ENCODE results near the gene PDE9A. TPM values are rescaled to one million over a fixed set of nuclear protein-coding genes. Genes with fewer than 3 reads are reported as not detected.

Gene PDE9A
- total RNA-seq, 4 donors from 2014 or later: 29.2 to 68.4 (median 40.4) TPM

GRCh38 chr21:42632771-42633690 is 20.4 kb upstream of the PDE9A start:
- Histone ChIP-seq H3K27me3 (peaks cover 0 to 7% (median 0%) of the 10 kb centered on the region in 4 donors), H3K9me3 (no peaks in the 10 kb centered on the region), H3K27ac (replicated peaks in 1 of 4) (no peak overlapping the region), H3K4me3 (no peak overlapping the region), H3K4me1 (peaks cover 0 to 18% (median 12%) of the 10 kb centered on the region in 4 donors), H3K36me3 (no peaks in the 10 kb centered on the region)
- 93% methylated on average over 21 of the region's 21 CpGs for WGBS
- no peak for DNase-seq (ENCODE audit: extremely low spot score)
- intact Hi-C loops (cut with DNase I): no loop called here
- TF ChIP-seq EP300 (IDR thresholded peaks at IDR 0.05): no peak
- no peak for TF ChIP-seq POLR2AphosphoS5 (IDR thresholded peaks at IDR 0.05)
- no peak for TF ChIP-seq CTCF (IDR thresholded peaks at IDR 0.05)
- TF ChIP-seq POLR2A (IDR thresholded peaks at IDR 0.05; ENCODE audit: low read depth): no peak

GRCh38 chr21:42633858-42634257 is 19.6 kb upstream of the PDE9A start:
- peaks cover 0 to 18% (median 12%) of the 10 kb centered on the region in 4 donors for H3K4me1 ChIP-seq
- H3K27me3 ChIP-seq: peaks cover 0 to 15% (median 0%) of the 10 kb centered on the region in 4 donors
- TF ChIP-seq POLR2AphosphoS5 (IDR thresholded peaks at IDR 0.05) (no peak), EP300 (IDR thresholded peaks at IDR 0.05) (no peak), POLR2A (IDR thresholded peaks at IDR 0.05; ENCODE audit: low read depth) (no peak), CTCF (IDR thresholded peaks at IDR 0.05) (no peak)
- no peak overlapping the region for H3K27ac ChIP-seq (replicated peaks in 1 of 4)
- intact Hi-C loops (cut with DNase I): no loop called here
- H3K4me3 ChIP-seq: no peak overlapping the region
- WGBS: 89% methylated on average over 7 of the region's 10 CpGs
- H3K9me3 ChIP-seq: no peaks in the 10 kb centered on the region
- DNase-seq (ENCODE audit: extremely low spot score): no peak
- H3K36me3 ChIP-seq: no peaks in the 10 kb centered on the region

- no peak for DNase-seq (ENCODE audit: extremely low spot score)
- 74% methylated on average over 6 of the region's 6 CpGs for WGBS
- Histone ChIP-seq H3K9me3 (no peaks in the 10 kb centered on the region), H3K4me3 (no peak overlapping the region), H3K27ac (replicated peaks in 1 of 4) (no peak overlapping the region), H3K36me3 (no peaks in the 10 kb centered on the region), H3K27me3 (peaks cover 0 to 17% (median 0%) of the 10 kb centered on the region in 4 donors), H3K4me1 (peaks cover 5 to 26% (median 21%) of the 10 kb centered on the region in 4 donors)
- no peak for TF ChIP-seq EP300 (IDR thresholded peaks at IDR 0.05)
- TF ChIP-seq POLR2A (IDR thresholded peaks at IDR 0.05; ENCODE audit: low read depth): no peak
- TF ChIP-seq CTCF (IDR thresholded peaks at IDR 0.05): no peak
- no peak for TF ChIP-seq POLR2AphosphoS5 (IDR thresholded peaks at IDR 0.05)
- intact Hi-C loops (cut with DNase I): no loop called here
Observed at GRCh38 chr21:42635848-42636519, 17.4 kb upstream of the PDE9A start.

GRCh38 chr21:42636520-42637266 is 16.7 kb upstream of the PDE9A start:
- no peak for DNase-seq (ENCODE audit: extremely low spot score)
- TF ChIP-seq EP300 (IDR thresholded peaks at IDR 0.05): no peak
- peak in 1 of 2 donors; percentile 64 for TF ChIP-seq POLR2AphosphoS5 (IDR thresholded peaks at IDR 0.05)
- intact Hi-C loops (cut with DNase I): no loop called here
- Histone ChIP-seq H3K27me3 (peaks cover 0 to 19% (median 0%) of the 10 kb centered on the region in 4 donors), H3K4me1 (peaks cover 5 to 33% (median 28%) of the 10 kb centered on the region in 4 donors), H3K9me3 (no peaks in the 10 kb centered on the region), H3K4me3 (no peak overlapping the region), H3K36me3 (no peaks in the 10 kb centered on the region), H3K27ac (replicated peaks in 1 of 4) (no peak overlapping the region)
- WGBS: 46% methylated on average over 10 of the region's 10 CpGs

Measured in esophagus muscularis mucosa (tissue), 4 donors.